ENCODE measurements around the gene RPTOR. TPM values are rescaled to one million over a fixed set of nuclear protein-coding genes. Genes with fewer than 3 reads are reported as not detected.
A peak's percentile ranks its signal among the peaks of the same experiment; 100 is the strongest.
"Not testable (repeated sequence)": the region's sequence is repeated elsewhere in the genome, so short reads cannot be mapped to it uniquely, and the experiment has no call there.

The RPTOR gene
- total RNA-seq, 1 experiment from 2014 or later, result 19.8 TPM

- in situ Hi-C loops (cut with HindIII; ENCODE audit: low pct_unique_long_range_greater_than_20kb, low sequenced_read_pairs), result no loop called here
- no peak for DNase-seq (ENCODE audit: low read depth)
Measured at GRCh38 chr17:80783971-80784370, 239.3 kb downstream of the RPTOR start.

- in situ Hi-C loops (cut with HindIII; ENCODE audit: low pct_unique_long_range_greater_than_20kb, low sequenced_read_pairs), result no loop called here
- no peak for DNase-seq (ENCODE audit: low read depth)
Measured at GRCh38 chr17:80785477-80786178, 241.0 kb downstream of the RPTOR start.

DNA sequence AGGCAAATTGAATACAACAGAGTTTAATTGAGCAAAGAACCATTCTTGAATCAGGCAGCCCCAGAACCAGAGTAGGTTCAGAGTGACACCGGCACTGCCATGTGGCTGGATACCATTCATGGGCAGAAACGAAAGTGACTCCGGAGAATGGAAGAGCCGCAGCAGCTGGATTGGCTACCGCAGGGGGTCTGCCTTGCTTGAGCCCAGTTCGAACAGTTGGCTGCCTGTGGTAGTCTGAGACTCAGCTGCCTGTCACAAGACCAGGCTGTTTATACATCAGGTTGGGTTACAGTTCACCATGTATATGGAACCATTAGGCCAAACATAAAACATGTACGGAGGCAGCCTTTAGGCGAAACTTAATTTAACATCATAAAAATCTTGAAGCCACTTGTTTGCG, 241.8 kb downstream of the RPTOR start:
- in situ Hi-C loops (cut with HindIII; ENCODE audit: low pct_unique_long_range_greater_than_20kb, low sequenced_read_pairs), result no loop called here
- DNase-seq (ENCODE audit: low read depth), result no peak

DNA sequence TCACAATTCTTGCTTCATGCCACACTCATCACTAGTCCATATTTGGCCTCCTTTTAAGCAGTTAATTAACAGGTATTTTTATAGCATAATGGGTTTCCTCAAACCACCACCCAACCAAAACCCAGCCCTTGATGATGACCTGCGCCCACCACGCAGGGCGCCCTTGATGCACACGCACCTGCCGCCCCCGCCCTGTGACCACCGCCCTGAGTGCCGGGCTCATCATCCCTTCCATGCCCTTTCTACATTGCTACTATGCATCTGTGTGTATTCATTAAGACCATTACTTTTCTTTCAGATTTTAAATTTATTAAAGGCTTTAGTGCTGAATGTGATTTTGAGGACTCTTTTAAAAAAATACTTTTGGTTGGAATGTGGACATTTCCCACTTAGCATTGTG, 242.2 kb downstream of the RPTOR start:
- no peak for DNase-seq (ENCODE audit: low read depth)
- in situ Hi-C loops (cut with HindIII; ENCODE audit: low pct_unique_long_range_greater_than_20kb, low sequenced_read_pairs), result no loop called here

GRCh38 chr17:80787881-80788280, 243.2 kb downstream of the RPTOR start:
- in situ Hi-C loops (cut with HindIII; ENCODE audit: low pct_unique_long_range_greater_than_20kb, low sequenced_read_pairs), result no loop called here
- no peak for DNase-seq (ENCODE audit: low read depth)

DNA sequence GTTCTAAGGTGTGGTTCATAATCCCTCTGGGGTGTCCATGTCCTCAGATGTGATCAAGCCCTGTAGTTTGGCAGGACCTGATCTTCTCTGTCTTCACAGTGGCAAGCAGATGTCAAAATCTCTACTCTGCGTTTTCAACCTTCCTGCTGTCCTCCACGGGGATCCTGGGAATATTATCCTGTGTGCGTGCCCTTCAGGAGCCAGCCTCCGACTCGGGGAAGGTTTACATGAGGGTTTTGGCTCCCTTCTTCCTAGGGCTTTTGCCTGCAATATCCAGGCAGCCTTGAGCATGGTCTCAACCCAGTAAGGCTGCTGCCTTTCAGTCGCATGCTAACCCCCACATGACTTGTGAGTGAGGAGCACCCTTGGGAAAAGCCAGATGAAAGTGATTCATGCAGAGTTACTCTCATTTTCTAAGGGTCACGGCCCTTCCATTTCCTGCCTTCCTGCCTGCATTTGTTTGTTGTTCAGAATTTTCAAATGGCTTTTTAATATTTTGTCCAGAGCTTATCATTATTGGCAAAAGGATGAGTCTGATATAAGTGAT, 244.8 kb downstream of the RPTOR start:
- in situ Hi-C loops (cut with HindIII; ENCODE audit: low pct_unique_long_range_greater_than_20kb, low sequenced_read_pairs), result no loop called here
- peak; percentile 43 for DNase-seq (ENCODE audit: low read depth)

DNA sequence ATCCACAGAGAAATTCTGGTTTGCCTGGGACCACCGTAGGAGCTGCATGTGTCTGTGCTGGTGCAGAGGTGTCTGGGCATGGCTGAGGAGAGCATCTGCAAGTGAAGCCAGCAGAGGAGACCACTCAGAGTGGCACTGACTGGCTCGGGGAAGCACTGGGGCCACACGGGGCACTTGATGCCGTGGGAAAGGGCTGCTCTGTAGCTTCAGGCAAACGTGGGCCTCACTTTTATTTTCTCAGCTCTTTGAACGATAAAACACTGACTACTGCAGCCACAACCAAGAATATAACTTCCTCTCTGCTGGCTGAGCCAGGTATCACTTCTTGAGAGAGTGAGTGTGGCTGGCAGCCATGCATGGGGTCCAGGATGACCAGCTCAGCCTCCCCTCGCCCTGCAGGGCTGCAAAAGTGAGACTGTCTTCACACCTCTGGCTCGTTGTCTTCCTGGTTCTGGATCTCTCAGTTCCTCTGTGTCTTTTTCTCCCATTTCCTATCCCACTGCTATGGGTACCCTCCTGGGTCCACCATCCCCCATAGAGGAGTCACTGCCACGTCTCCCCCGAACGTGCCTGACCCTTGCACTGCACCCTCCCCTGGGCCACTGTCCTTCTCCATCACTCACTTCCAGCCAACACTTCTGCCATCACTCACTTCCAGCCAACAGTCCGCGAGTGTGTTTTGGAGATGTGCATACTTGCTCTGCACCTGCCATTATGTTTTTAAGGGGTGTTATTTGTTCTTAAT, 245.6 kb downstream of the RPTOR start:
- no peak for DNase-seq (ENCODE audit: low read depth)
- in situ Hi-C loops (cut with HindIII; ENCODE audit: low pct_unique_long_range_greater_than_20kb, low sequenced_read_pairs), result no loop called here

DNA sequence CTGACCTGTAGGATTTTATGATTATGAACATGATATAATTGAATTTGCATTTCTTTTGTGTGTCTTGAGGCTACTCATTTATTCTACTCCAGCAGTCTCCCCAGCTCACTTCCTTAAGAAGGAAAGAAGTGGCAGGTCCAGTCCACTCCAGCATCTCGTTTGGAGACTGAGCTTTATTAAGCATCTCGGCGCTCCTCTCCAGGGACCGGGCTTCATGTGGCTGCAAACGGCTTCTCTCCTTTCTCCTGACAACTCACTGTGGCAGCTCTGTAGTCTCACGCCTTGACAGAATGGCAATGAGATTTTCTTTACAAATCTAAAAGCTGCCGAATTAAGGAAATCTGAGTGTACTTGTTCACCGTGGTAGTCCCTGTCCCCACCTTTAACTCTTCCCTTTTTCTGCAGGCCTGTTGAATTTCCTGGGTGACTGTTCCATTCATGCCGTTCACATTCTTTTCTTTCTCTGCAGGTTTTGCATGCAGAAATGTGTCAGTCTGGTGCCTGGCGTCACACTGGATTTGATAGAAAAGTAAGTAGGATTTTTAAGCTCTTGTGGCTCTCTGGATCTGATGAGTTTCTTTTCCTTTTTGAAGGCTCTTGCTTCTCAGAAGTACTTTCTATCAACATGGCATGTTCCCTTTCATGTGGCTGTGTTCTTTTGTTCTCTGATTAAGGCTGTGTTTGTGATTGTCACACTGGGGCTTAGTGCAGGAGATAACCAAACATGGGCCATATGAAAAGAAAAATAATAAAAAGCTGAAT, 246.5 kb downstream of the RPTOR start:
- in situ Hi-C loops (cut with HindIII; ENCODE audit: low pct_unique_long_range_greater_than_20kb, low sequenced_read_pairs), result no loop called here
- DNase-seq (ENCODE audit: low read depth), result no peak

- in situ Hi-C loops (cut with HindIII; ENCODE audit: low pct_unique_long_range_greater_than_20kb, low sequenced_read_pairs), result no loop called here
- peak; percentile 90 for DNase-seq (ENCODE audit: low read depth)
Measured at GRCh38 chr17:80791758-80792284, 247.2 kb downstream of the RPTOR start.

GRCh38 chr17:80792373-80792781, 247.7 kb downstream of the RPTOR start:
- in situ Hi-C loops (cut with HindIII; ENCODE audit: low pct_unique_long_range_greater_than_20kb, low sequenced_read_pairs), result no loop called here
- DNase-seq (ENCODE audit: low read depth), result no peak

- no peak for DNase-seq (ENCODE audit: low read depth)
- in situ Hi-C loops (cut with HindIII; ENCODE audit: low pct_unique_long_range_greater_than_20kb, low sequenced_read_pairs), result no loop called here
Measured at GRCh38 chr17:80793421-80793820, 248.8 kb downstream of the RPTOR start.

GRCh38 chr17:80793851-80794267, 249.2 kb downstream of the RPTOR start:
- in situ Hi-C loops (cut with HindIII; ENCODE audit: low pct_unique_long_range_greater_than_20kb, low sequenced_read_pairs), result no loop called here
- no peak for DNase-seq (ENCODE audit: low read depth)

DNA sequence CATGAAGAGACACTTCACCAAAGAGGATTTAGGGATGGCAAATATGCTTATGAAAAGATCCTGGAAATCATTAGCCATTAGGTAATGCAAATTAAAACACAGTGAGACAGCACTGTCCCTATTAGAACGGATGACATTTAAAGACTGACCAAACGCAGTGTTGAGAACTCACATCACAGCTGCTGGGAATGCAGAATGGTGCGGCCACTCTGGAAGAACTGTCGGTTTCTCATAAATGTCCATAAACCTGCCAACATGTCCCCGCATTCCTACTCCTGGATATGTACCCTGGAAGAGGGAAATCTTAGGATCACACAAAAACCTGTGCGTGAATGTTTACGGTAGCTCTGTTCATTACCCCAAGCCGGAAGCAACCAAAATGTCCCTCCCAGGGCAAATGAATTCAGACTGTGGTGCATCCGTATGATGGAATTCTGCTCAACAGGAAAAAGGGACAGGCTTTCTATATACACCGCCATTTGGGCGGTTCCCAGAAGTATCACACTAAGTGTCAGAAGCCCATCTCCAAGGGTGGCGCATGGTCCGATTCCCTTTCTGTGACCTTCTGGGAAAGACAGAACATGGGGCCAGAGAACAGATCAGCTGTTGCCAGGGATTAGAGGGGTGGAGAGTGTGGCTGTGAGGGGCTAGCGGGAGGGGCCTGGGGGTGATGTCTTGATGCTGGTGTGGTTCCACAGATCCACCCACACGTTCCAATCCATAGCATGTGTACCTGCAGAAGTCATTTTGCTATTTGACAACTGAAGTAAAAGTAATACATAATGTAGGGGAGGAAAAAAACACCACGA, 249.8 kb downstream of the RPTOR start:
- in situ Hi-C loops (cut with HindIII; ENCODE audit: low pct_unique_long_range_greater_than_20kb, low sequenced_read_pairs), result no loop called here
- no peak for DNase-seq (ENCODE audit: low read depth)

GRCh38 chr17:80795090-80795580, 250.5 kb downstream of the RPTOR start:
- in situ Hi-C loops (cut with HindIII; ENCODE audit: low pct_unique_long_range_greater_than_20kb, low sequenced_read_pairs), result no loop called here
- DNase-seq (ENCODE audit: low read depth), result no peak

GRCh38 chr17:80795754-80796153, 251.1 kb downstream of the RPTOR start:
- in situ Hi-C loops (cut with HindIII; ENCODE audit: low pct_unique_long_range_greater_than_20kb, low sequenced_read_pairs), result no loop called here
- no peak for DNase-seq (ENCODE audit: low read depth)

GRCh38 chr17:80796430-80796861, 251.8 kb downstream of the RPTOR start:
- in situ Hi-C loops (cut with HindIII; ENCODE audit: low pct_unique_long_range_greater_than_20kb, low sequenced_read_pairs), result no loop called here
- DNase-seq (ENCODE audit: low read depth), result no peak

- DNase-seq (ENCODE audit: low read depth); in situ Hi-C loops (cut with HindIII; ENCODE audit: low pct_unique_long_range_greater_than_20kb, low sequenced_read_pairs): not testable (repeated sequence)
Measured at GRCh38 chr17:80797222-80797621, 252.6 kb downstream of the RPTOR start.
